ENCODE data around the gene DEPDC5. TPM values are rescaled to one million over a fixed set of nuclear protein-coding genes. Genes with fewer than 3 reads are reported as not detected.

DEPDC5 gene
- total RNA-seq, 4 donors from 2014 or later: 18.0 to 33.9 (median 23.5) TPM

DNA sequence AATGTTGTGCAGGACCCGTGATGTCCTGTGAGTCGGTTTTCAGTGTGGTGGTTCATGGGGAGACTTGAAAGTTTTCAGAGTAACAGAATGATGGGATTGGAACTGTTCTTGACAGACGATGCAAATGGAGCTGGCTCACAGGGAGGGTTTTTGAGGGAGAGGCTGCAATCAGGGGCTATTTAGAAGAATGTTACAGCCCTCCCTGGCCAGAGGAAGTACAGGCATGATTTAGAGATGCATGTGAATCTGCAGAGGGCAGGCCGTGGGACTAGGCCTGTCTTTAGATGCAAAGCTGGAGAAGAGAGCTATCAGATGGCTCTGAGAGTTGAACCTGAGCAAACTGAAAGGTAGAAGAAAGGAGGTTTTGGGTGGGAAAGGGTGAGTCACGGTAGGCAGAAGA is 115.9 kb downstream of the DEPDC5 start:
- Histone ChIP-seq H3K36me3 (peaks cover 4 to 65% (median 5%) of the 10 kb centered on the region in 3 donors), H3K4me1 (no peaks in the 10 kb centered on the region), H3K9me3 (no peaks in the 10 kb centered on the region), H3K4me3 (no peak overlapping the region), H3K27ac (no peak overlapping the region), H3K27me3 (no peaks in the 10 kb centered on the region)
- TF ChIP-seq POLR2A (IDR thresholded peaks at IDR 0.05) (no peak), EP300 (IDR thresholded peaks at IDR 0.05) (no peak)
- TF ChIP-seq, protein P1, sequence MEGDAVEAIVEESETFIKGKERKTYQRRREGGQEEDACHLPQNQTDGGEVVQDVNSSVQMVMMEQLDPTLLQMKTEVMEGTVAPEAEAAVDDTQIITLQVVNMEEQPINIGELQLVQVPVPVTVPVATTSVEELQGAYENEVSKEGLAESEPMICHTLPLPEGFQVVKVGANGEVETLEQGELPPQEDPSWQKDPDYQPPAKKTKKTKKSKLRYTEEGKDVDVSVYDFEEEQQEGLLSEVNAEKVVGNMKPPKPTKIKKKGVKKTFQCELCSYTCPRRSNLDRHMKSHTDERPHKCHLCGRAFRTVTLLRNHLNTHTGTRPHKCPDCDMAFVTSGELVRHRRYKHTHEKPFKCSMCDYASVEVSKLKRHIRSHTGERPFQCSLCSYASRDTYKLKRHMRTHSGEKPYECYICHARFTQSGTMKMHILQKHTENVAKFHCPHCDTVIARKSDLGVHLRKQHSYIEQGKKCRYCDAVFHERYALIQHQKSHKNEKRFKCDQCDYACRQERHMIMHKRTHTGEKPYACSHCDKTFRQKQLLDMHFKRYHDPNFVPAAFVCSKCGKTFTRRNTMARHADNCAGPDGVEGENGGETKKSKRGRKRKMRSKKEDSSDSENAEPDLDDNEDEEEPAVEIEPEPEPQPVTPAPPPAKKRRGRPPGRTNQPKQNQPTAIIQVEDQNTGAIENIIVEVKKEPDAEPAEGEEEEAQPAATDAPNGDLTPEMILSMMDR (IDR thresholded peaks at IDR 0.05): no peak
- 72% methylated on average over 5 of the region's 5 CpGs for WGBS, 2 donors
- DNase-seq (ENCODE audit: low spot score in 2 of 2): no peak

DNA sequence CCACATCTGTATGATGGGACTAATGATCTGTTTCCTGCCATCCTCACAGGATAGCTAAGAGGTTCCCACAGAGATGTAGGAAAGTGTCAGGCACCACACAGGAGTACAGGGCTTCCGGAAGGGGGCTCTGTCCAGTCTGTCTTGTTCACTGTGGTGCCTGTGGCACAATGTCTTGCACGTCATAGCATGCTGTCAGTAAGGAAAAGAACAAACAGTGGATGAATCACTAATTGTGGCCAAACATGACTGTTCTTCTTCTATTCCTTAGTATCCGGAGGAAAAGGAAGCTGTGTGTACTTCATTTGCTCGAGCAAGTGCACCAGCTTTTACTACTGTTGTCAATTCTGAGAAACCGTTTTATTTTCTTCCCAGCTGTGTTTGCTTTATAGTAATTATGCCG is 117.1 kb downstream of the DEPDC5 start:
- H3K9me3 ChIP-seq: no peaks in the 10 kb centered on the region
- H3K36me3 ChIP-seq: peaks cover 4 to 62% (median 5%) of the 10 kb centered on the region in 3 donors
- TF ChIP-seq EP300 (IDR thresholded peaks at IDR 0.05): no peak
- no peak for TF ChIP-seq POLR2A (IDR thresholded peaks at IDR 0.05)
- TF ChIP-seq, protein P1 (IDR thresholded peaks at IDR 0.05): no peak
- no peaks in the 10 kb centered on the region for H3K4me1 ChIP-seq
- no peak for DNase-seq (ENCODE audit: low spot score in 2 of 2)
- peak overlapping the region in 1 of 4 donors; percentile 6 for H3K27ac ChIP-seq
- 57 to 60% methylated on average over 6 of the region's 6 CpGs for WGBS, 2 donors
- no peak overlapping the region for H3K4me3 ChIP-seq
- H3K27me3 ChIP-seq: no peaks in the 10 kb centered on the region

DNA sequence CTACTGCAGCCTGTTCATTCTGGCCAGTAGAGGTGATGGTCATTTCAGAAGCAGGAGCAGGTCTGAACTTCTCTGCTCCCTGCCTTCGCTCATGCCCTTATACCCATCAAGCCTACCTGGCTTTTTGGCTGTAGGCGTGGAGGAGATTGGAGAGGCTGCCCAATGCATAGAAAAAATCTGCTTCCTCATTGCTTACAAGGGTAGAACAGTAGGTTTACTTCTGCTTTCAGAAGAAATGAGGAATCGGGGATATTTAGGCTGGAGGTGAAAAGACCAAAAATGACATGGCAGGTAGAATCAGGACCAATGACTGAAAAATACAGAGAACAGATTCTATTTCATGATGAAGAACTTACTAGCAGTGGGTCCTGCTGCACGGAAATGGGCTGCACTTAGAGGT is 117.7 kb downstream of the DEPDC5 start:
- no peaks in the 10 kb centered on the region for H3K27me3 ChIP-seq
- H3K36me3 ChIP-seq: peaks cover 4 to 62% (median 5%) of the 10 kb centered on the region in 3 donors
- 84 to 85% methylated on average over 4 of the region's 4 CpGs for WGBS, 2 donors
- H3K4me1 ChIP-seq: no peaks in the 10 kb centered on the region
- H3K9me3 ChIP-seq: no peaks in the 10 kb centered on the region
- TF ChIP-seq EP300 (IDR thresholded peaks at IDR 0.05): no peak
- H3K27ac ChIP-seq: peak overlapping the region in 1 of 4 donors; percentile 36
- no peak overlapping the region for H3K4me3 ChIP-seq
- DNase-seq (ENCODE audit: low spot score in 2 of 2): no peak

DNA sequence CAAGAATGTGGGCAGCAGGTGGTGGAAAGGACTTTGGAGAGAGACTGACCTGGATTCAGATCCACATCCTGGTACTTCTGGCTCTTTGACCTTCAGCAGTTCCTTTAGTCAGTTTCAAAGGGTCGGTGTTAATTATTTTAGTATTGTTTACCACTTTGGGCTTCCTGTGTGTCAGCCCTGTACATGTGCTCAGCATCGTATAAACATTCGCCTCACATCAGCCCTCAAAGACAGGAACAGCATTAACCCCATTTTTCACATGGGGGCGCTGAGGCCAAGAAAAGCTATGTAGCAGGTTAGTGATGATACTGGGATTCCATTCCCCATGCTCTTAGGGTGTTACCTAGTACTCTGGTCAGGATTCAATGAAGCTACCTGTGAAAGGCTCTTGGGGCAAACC is 118.4 kb downstream of the DEPDC5 start:
- H3K27me3 ChIP-seq: no peaks in the 10 kb centered on the region
- no peaks in the 10 kb centered on the region for H3K9me3 ChIP-seq
- H3K27ac ChIP-seq: no peak overlapping the region
- peaks cover 4 to 67% (median 5%) of the 10 kb centered on the region in 3 donors for H3K36me3 ChIP-seq
- H3K4me1 ChIP-seq: no peaks in the 10 kb centered on the region
- TF ChIP-seq, protein P1 (IDR thresholded peaks at IDR 0.05): no peak
- no peak for TF ChIP-seq EP300 (IDR thresholded peaks at IDR 0.05)
- no peak for TF ChIP-seq POLR2A (IDR thresholded peaks at IDR 0.05)
- H3K4me3 ChIP-seq: no peak overlapping the region
- WGBS, 2 donors: 72 to 73% methylated on average over 4 of the region's 4 CpGs
- no peak for DNase-seq (ENCODE audit: low spot score in 2 of 2)

DNA sequence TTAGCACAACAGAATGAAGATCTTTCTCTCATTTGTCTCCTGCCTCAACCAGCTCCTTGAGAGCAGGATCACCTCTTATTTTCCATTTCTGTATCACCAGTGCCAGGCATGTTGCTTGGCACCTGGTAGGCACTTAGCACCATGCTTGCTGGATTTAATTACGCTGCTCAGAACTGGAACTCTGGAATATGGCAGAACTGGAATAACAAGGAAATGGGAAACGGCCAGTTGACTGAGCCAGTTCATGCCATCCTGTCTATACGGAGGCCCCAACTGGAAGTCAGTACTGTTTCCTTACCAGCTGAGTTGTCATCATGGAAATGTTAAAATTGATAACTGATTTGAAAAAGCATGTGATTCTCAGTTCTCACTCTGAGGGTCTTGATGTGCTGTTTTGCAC is 121.0 kb downstream of the DEPDC5 start:
- H3K27me3 ChIP-seq: no peaks in the 10 kb centered on the region

More for the DNA sequence above, 121.0 kb downstream of the DEPDC5 start:
- TF ChIP-seq POLR2A (IDR thresholded peaks at IDR 0.05) (no peak), EP300 (IDR thresholded peaks at IDR 0.05) (no peak)
- TF ChIP-seq, protein P1 (IDR thresholded peaks at IDR 0.05): no peak
- no peak overlapping the region for H3K27ac ChIP-seq
- H3K36me3 ChIP-seq: peaks cover 4 to 81% (median 10%) of the 10 kb centered on the region in 3 donors
- no peaks in the 10 kb centered on the region for H3K4me1 ChIP-seq
- no peaks in the 10 kb centered on the region for H3K9me3 ChIP-seq
- 87 to 96% methylated on average over 3 of the region's 3 CpGs for WGBS, 2 donors
- H3K4me3 ChIP-seq: no peak overlapping the region
- DNase-seq (ENCODE audit: low spot score in 2 of 2): no peak

All from tibial nerve (tissue), 4 donors.